Measurements from ENCODE around the gene NAV3. TPM values are rescaled to one million over a fixed set of nuclear protein-coding genes. Genes with fewer than 3 reads are reported as not detected.

The NAV3 gene
- polyA plus RNA-seq, 3 donors: 0.11 TPM; not detected in 2

- peaks cover 0 to 3% (median 0%) of the 10 kb centered on the region in 7 donors for H3K9me3 Mint-ChIP-seq
- Histone ChIP-seq H3K36me3 (replicated peaks in 1 of 2; ENCODE audit: control insufficient read depth in 1 of 2, insufficient read depth in 2 of 2, low read length in 2 of 2) (no peaks in the 10 kb centered on the region), H3K9me3 (replicated peaks in 1 of 2; ENCODE audit: control insufficient read depth in 1 of 2, insufficient read depth in 1 of 2, low read length in 2 of 2) (no peaks in the 10 kb centered on the region), H3K4me1 (ENCODE audit: control insufficient read depth in 1 of 2, insufficient read depth in 2 of 2, low read length in 2 of 2) (no peaks in the 10 kb centered on the region), H3K79me2 (ENCODE audit: insufficient read depth, low read length) (no peaks in the 10 kb centered on the region), H3K9ac (ENCODE audit: insufficient read depth, low read length, poor library complexity, severe bottlenecking) (no peak overlapping the region), H3K4me3 (replicated peaks in 1 of 3; ENCODE audit: low read depth in 2 of 3, low read length in 3 of 3) (no peak overlapping the region), H3K4me2 (replicated peaks; ENCODE audit: extremely low read depth, low read length, poor library complexity, severe bottlenecking) (no peak overlapping the region), H4K20me1 (ENCODE audit: insufficient read depth, low read length) (no peaks in the 10 kb centered on the region), H3K27ac (ENCODE audit: low read depth in 1 of 2, low read length in 2 of 2) (no peak overlapping the region), H3K27me3 (ENCODE audit: control insufficient read depth in 2 of 2, insufficient read depth in 2 of 2, low read length in 2 of 2) (no peaks in the 10 kb centered on the region), H2AFZ (ENCODE audit: insufficient read depth, low read depth, low read length, poor library complexity, severe bottlenecking) (no peak overlapping the region)
- no peak for TF ChIP-seq CTCF (IDR thresholded peaks at IDR 0.05)
- intact Hi-C loops (cut with micrococcal nuclease): no loop called here
- H3K4me1 Mint-ChIP-seq: no peaks in the 10 kb centered on the region
- no peak overlapping the region for H3K4me3 Mint-ChIP-seq
- H3K27ac Mint-ChIP-seq: no peak overlapping the region
- no peaks in the 10 kb centered on the region for H3K27me3 Mint-ChIP-seq (ENCODE audit: low read depth in 3 of 3)
- no peaks in the 10 kb centered on the region for H3K36me3 Mint-ChIP-seq
- WGBS (ENCODE audit: insufficient coverage): no CpG with 5 or more reads among the region's 1 CpG
- no peak for DNase-seq
Observed at GRCh38 chr12:77888611-77889010, 57.9 kb downstream of the NAV3 start.

GRCh38 chr12:77891518-77892147, 60.9 kb downstream of the NAV3 start:
- H3K9me3 Mint-ChIP-seq: peaks cover 0 to 3% (median 0%) of the 10 kb centered on the region in 7 donors
- intact Hi-C loops (cut with micrococcal nuclease): no loop called here
- H3K4me2 ChIP-seq (replicated peaks; ENCODE audit: extremely low read depth, low read length, poor library complexity, severe bottlenecking): no peak overlapping the region
- H3K79me2 ChIP-seq (ENCODE audit: insufficient read depth, low read length): no peaks in the 10 kb centered on the region
- H3K4me1 Mint-ChIP-seq: no peaks in the 10 kb centered on the region
- DNase-seq: no peak
- no peaks in the 10 kb centered on the region for H3K36me3 ChIP-seq (replicated peaks in 1 of 2; ENCODE audit: control insufficient read depth in 1 of 2, insufficient read depth in 2 of 2, low read length in 2 of 2)
- peaks cover 0 to 2% (median 0%) of the 10 kb centered on the region in 3 donors for H3K27me3 Mint-ChIP-seq (ENCODE audit: low read depth in 3 of 3)
- H3K27me3 ChIP-seq (ENCODE audit: control insufficient read depth in 2 of 2, insufficient read depth in 2 of 2, low read length in 2 of 2): no peaks in the 10 kb centered on the region
- H3K4me3 ChIP-seq (replicated peaks in 1 of 3; ENCODE audit: low read depth in 2 of 3, low read length in 3 of 3): no peak overlapping the region
- H3K4me3 Mint-ChIP-seq: no peak overlapping the region
- 100% methylated on average over 2 of the region's 3 CpGs for WGBS (ENCODE audit: insufficient coverage)
- no peak overlapping the region for H3K27ac Mint-ChIP-seq
- no peaks in the 10 kb centered on the region for H3K36me3 Mint-ChIP-seq
- no peak for TF ChIP-seq CTCF (IDR thresholded peaks at IDR 0.05)
- H3K27ac ChIP-seq (ENCODE audit: low read depth in 1 of 2, low read length in 2 of 2): no peak overlapping the region
- no peak overlapping the region for H3K9ac ChIP-seq (ENCODE audit: insufficient read depth, low read length, poor library complexity, severe bottlenecking)
- H4K20me1 ChIP-seq (ENCODE audit: insufficient read depth, low read length): no peaks in the 10 kb centered on the region
- H2AFZ ChIP-seq (ENCODE audit: insufficient read depth, low read depth, low read length, poor library complexity, severe bottlenecking): no peak overlapping the region
- H3K9me3 ChIP-seq (replicated peaks in 1 of 2; ENCODE audit: control insufficient read depth in 1 of 2, insufficient read depth in 1 of 2, low read length in 2 of 2): no peaks in the 10 kb centered on the region
- no peaks in the 10 kb centered on the region for H3K4me1 ChIP-seq (ENCODE audit: control insufficient read depth in 1 of 2, insufficient read depth in 2 of 2, low read length in 2 of 2)

Data from CD14-positive monocyte (primary cell).